MM.1S (cell line): ENCODE results near the gene OR1A2.
"Not testable (repeated sequence)": the region's sequence is repeated elsewhere in the genome, so short reads cannot be mapped to it uniquely, and the experiment has no call there.

Source experiments
- DNase-seq: peaks from one replicate; pipeline ENCODE4 v3.0.0-alpha.2; 2015
- H2AFZ ChIP-seq: fragments of 300-600 bp; sonication (generic); 2 replicates; pipeline ENCODE4 v1.6.0; 2016; ENCODE audit warnings: antibody characterized with exemption, low read length
- H3F3A ChIP-seq: fragments of 300-600 bp; sonication (generic); 2 replicates; pipeline ENCODE4 v1.6.1; 2016; ENCODE audit warnings: mild to moderate bottlenecking, antibody characterized with exemption, low read length, moderate library complexity, mixed read lengths; ENCODE audit not compliant: insufficient read depth
- H3K27ac ChIP-seq: fragments of 300-600 bp; sonication (generic); 2 replicates; pipeline ENCODE4 v1.5.1; 2016; ENCODE audit warnings: mild to moderate bottlenecking, low read length
- H3K27me3 ChIP-seq: fragments of 300-600 bp; sonication (generic); replicated peaks from 2 replicates; pipeline ENCODE4 v1.6.0; 2016; ENCODE audit warnings: low read length; ENCODE audit not compliant: insufficient read depth
- H3K36me3 ChIP-seq: fragments of 300-600 bp; sonication (generic); replicated peaks from 2 replicates; pipeline ENCODE4 v1.6.1; 2016; ENCODE audit warnings: mild to moderate bottlenecking, low read length, mixed read lengths; ENCODE audit not compliant: insufficient read depth
- H3K4me1 ChIP-seq: fragments of 300-600 bp; sonication (generic); 2 replicates; pipeline ENCODE4 v1.6.1; 2016; ENCODE audit warnings: low read length, mixed read lengths
- H3K4me2 ChIP-seq: fragments of 300-600 bp; sonication (generic); 2 replicates; pipeline ENCODE4 v1.6.0; 2016; ENCODE audit warnings: low read depth, low read length
- H3K4me3 ChIP-seq: fragments of 300-600 bp; sonication (generic); 2 replicates; pipeline ENCODE4 v1.5.1; 2016; ENCODE audit warnings: low read length, mixed read lengths
- H3K79me2 ChIP-seq: fragments of 300-600 bp; sonication (generic); 2 replicates; pipeline ENCODE4 v1.6.1; 2016; ENCODE audit warnings: mixed run types, low read length, mixed read lengths
- H3K9ac ChIP-seq: fragments of 300-600 bp; sonication (generic); 2 replicates; pipeline ENCODE4 v1.6.1; 2016; ENCODE audit warnings: low read length, mixed read lengths
- H3K9me2 ChIP-seq: fragments of 300-600 bp; sonication (generic); replicated peaks from 2 replicates; pipeline ENCODE4 v1.6.1; 2016; ENCODE audit warnings: mild to moderate bottlenecking, low read length, mixed read lengths; ENCODE audit not compliant: insufficient read depth
- H3K9me3 ChIP-seq: fragments of 300-600 bp; sonication (generic); replicated peaks from 2 replicates; pipeline ENCODE4 v1.6.1; 2016; ENCODE audit warnings: mild to moderate bottlenecking, low read length, mixed read lengths; ENCODE audit not compliant: insufficient read depth
- H4K20me1 ChIP-seq: fragments of 300-600 bp; sonication (generic); 2 replicates; pipeline ENCODE4 v1.6.1; 2016; ENCODE audit warnings: mild to moderate bottlenecking, low read length, moderate library complexity, mixed read lengths; ENCODE audit not compliant: insufficient read depth
- CTCF ChIP-seq: fragments of 300-600 bp; sonication (generic); IDR thresholded peaks from 2 replicates; pipeline ENCODE4 v1.5.1; 2016; ENCODE audit warnings: antibody characterized with exemption, low read length, mixed read lengths
- EZH2 ChIP-seq: fragments of 300-600 bp; sonication (generic); optimal IDR thresholded peaks from 2 replicates; pipeline ENCODE3; 2017; ENCODE audit warnings: low read depth, mild to moderate bottlenecking, antibody characterized with exemption, low read length, mixed read lengths
- EZH2phosphoT487 ChIP-seq: fragments of 300-600 bp; sonication (generic); IDR thresholded peaks from 2 replicates; pipeline ENCODE4 v1.6.1; 2018; ENCODE audit warnings: antibody characterized with exemption, low read length

The OR1A2 gene

DNA sequence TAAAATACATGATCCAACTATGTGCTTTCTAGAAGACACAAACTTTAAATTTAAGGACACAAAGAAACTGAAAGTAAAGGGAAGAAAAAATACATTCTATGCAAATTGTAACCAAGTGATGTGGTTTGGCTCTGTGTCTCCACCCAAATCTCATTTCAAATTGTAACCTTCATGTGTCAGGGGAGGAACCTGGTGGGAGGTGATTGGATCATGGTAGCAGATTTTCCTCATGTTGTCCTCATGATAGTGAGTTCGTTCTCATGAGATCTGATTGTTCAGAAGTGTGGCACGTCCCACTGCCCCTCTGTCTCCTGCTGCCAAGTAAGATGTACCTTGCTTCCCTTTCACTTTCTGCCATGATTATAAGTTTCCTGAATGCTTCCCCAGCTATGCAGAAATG lies 25.2 kb downstream of the OR1A2 start:
- Histone ChIP-seq H3K4me3 (peak overlapping the region; percentile 43), H3K27ac (no peak overlapping the region), H3K4me2 (peak overlapping the region; percentile 59), H4K20me1 (no peaks in the 10 kb centered on the region), H3F3A (no peaks in the 10 kb centered on the region), H3K9me3 (no peaks in the 10 kb centered on the region), H3K9ac (no peak overlapping the region), H3K27me3 (no peaks in the 10 kb centered on the region), H3K9me2 (no peaks in the 10 kb centered on the region), H3K79me2 (no peaks in the 10 kb centered on the region), H2AFZ (peak overlapping the region; percentile 36; the same call in 1 of the 2 replicates), H3K36me3 (no peaks in the 10 kb centered on the region), H3K4me1 (peaks cover 3% of the 10 kb centered on the region; the same call in 1 of the 2 replicates)
- DNase-seq, result no peak
- TF ChIP-seq EZH2phosphoT487, result no peak
- TF ChIP-seq EZH2, result no peak
- no peak for TF ChIP-seq CTCF

DNA sequence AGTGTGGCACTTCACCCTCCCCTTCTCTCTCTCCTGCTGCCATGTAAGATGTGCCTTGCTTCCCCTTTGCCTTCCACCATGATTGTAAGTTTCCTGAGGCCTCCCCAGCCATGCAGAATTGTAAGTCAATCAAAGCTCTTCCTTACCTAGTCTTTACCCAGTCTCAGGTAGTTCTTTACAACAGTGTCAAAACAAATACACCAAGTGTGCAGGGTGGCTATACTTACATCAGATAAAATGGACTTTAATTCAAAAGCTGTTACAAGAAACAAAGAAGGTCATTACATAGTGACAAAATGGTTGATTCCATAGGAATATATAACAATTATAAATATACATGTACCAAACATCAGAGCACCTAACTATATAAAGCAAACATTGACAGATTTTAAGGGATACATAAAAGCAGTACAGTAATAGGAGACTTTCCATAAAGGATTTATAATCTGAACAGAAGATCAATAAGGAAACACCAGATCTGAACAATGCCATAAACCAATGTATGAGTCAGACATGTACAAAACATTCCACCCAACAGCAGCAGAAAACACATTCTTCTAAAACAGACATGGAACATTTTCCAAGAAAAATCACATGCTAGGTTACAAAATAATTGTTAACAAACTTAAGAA lies 27.5 kb downstream of the OR1A2 start:
- not testable (repeated sequence) for H3K36me3 ChIP-seq, H3K9me3 ChIP-seq, H3K4me2 ChIP-seq, H2AFZ ChIP-seq, H4K20me1 ChIP-seq, H3K27me3 ChIP-seq, H3K9ac ChIP-seq, H3K27ac ChIP-seq, H3K9me2 ChIP-seq, H3K4me1 ChIP-seq, H3F3A ChIP-seq, H3K79me2 ChIP-seq, H3K4me3 ChIP-seq, DNase-seq

- not testable (repeated sequence) for H3K27me3 ChIP-seq, H3K36me3 ChIP-seq, H3F3A ChIP-seq, H3K9ac ChIP-seq, H3K9me2 ChIP-seq, H3K4me1 ChIP-seq, H3K79me2 ChIP-seq, H3K27ac ChIP-seq, H3K4me2 ChIP-seq, H4K20me1 ChIP-seq, H3K4me3 ChIP-seq, DNase-seq, H2AFZ ChIP-seq, H3K9me3 ChIP-seq
These were observed 35.0 kb downstream of the OR1A2 start for GRCh38 chr17:3232300-3232699.

GRCh38 chr17:3238685-3239084 lies 41.4 kb downstream of the OR1A2 start:
- H3K9me3 ChIP-seq, H3K4me1 ChIP-seq, H3K9me2 ChIP-seq, H2AFZ ChIP-seq, H3K4me3 ChIP-seq, H3K36me3 ChIP-seq, H3F3A ChIP-seq, H3K79me2 ChIP-seq, DNase-seq, H3K4me2 ChIP-seq, H3K9ac ChIP-seq, H3K27me3 ChIP-seq, H4K20me1 ChIP-seq, H3K27ac ChIP-seq: not testable (repeated sequence)

GRCh38 chr17:3241044-3241443 lies 43.7 kb downstream of the OR1A2 start:
- H4K20me1 ChIP-seq, H3K9me2 ChIP-seq, H3F3A ChIP-seq, H3K4me2 ChIP-seq, H3K4me1 ChIP-seq, DNase-seq, H3K27ac ChIP-seq, H3K4me3 ChIP-seq, H3K79me2 ChIP-seq, H3K9ac ChIP-seq, H3K27me3 ChIP-seq, H3K9me3 ChIP-seq, H3K36me3 ChIP-seq, H2AFZ ChIP-seq: not testable (repeated sequence)

DNA sequence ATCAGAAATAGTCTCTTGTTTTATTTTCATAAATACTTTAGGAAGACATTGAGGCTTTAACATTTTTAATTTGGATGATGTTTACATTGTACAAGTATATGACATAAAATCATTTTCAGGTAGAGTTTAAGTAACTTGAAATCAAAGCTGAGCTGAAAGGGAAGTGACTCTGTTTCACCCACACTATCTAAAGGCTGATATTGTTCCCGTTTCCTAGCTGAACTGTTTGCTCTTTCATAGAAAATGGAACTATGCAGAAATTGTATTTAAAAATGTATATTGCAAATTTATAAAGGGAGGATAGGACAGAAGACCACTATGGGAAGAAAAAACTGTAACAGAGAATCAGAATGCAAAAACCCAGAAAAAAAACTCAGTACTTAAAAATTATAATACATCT lies 47.5 kb downstream of the OR1A2 start:
- not testable (repeated sequence) for H3K79me2 ChIP-seq, H3F3A ChIP-seq, H3K9me3 ChIP-seq, H3K9me2 ChIP-seq, H3K36me3 ChIP-seq, H4K20me1 ChIP-seq, H3K9ac ChIP-seq, DNase-seq, H3K4me1 ChIP-seq, H3K27ac ChIP-seq, H3K4me3 ChIP-seq, H2AFZ ChIP-seq, H3K4me2 ChIP-seq, H3K27me3 ChIP-seq
